ENCODE measurements around the gene CORO1C. TPM values are rescaled to one million over a fixed set of nuclear protein-coding genes. Genes with fewer than 3 reads are reported as not detected.
A peak's percentile ranks its signal among the peaks of the same experiment; 100 is the strongest.
"Not testable (repeated sequence)": the region's sequence is repeated elsewhere in the genome, so short reads cannot be mapped to it uniquely, and the experiment has no call there.

CORO1C gene
- total RNA-seq, 1 experiment from 2014 or later = 91.2 TPM

DNA sequence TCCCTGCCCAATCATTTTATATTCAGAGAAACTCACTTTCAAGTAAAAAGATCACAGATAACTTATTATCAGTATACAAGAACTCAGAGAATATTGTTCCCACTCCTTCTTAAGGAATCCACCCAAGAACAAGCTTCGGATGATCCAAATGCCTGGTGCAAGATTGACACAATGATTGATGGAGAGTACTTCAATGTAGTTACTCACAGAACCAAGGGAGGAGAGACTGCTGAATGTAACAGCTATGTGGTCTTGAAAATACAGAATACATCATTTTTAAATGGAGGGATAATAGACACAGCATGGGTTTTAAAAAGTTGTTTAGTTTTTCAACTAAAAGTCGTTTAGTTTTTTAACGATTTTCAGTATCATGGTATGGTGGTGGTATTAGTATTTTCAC is 59.3 kb downstream of the CORO1C start:
- DNase-seq (ENCODE audit: low read depth) = no peak

DNA sequence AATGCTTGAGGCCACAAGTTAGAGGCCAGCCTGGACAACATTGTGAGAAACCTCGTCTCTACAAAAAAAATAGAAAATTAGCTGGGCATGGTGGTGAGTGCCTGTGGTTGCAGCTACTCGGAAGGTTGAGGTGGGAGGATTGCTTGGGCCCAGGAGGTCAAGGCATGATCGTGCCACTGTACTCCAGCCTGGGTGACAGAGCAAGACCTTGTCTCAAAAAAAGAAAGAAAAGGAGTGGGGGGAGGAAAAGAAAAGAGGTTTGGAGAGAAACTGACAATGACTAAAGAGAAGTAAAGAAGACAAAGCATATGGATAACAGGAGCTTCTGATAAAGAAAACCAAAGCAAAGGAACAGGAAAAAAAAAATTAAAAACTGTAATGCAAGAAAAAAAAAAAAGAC is 60.2 kb downstream of the CORO1C start:
- DNase-seq (ENCODE audit: low read depth) = peak; percentile 41

DNA sequence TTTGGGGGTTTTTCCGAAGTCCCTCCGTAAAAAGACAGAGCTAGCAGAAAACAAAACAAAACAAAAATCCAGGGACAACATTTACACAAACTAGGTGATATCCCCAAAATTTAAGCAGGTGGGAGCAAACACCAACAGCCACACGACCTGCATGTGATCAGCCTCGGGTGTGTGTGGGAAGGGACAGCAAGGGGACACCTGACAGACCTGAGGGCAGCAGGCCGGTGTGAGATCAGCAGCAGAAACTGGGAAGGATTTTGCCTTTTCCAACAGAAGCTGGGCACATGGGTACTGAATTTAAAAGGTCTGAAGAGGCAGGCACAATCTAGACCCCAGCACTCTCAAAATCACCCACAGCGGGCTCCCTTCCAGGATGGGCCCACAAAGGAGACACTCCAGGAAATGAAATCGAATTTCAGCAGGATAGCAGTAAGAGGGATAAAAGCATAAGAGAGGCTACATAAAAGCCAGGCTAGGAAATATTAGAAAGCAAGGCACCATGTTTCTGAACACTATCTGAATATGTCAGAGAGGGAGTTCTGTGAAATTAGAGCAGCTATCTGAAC is 61.2 kb downstream of the CORO1C start:
- DNase-seq (ENCODE audit: low read depth) = no peak

DNA sequence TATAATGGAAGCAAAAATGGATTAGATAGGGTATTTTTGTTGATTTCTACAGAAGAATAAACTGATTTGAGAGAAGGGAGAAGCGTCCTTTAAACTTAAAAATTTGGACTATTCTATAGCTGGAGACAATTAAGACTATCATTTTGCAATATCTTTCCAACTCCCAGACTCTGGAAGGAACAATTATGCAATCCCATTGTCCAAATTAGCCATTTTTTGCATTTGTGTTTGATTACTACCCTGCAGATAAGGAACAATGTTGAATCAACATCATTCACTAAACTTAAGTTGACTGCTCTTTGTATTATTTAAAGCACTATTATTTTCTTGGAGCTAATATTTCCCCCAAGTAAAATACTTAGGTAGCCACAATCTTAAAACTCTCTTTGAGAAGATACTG is 62.8 kb downstream of the CORO1C start:
- no peak for DNase-seq (ENCODE audit: low read depth)

DNA sequence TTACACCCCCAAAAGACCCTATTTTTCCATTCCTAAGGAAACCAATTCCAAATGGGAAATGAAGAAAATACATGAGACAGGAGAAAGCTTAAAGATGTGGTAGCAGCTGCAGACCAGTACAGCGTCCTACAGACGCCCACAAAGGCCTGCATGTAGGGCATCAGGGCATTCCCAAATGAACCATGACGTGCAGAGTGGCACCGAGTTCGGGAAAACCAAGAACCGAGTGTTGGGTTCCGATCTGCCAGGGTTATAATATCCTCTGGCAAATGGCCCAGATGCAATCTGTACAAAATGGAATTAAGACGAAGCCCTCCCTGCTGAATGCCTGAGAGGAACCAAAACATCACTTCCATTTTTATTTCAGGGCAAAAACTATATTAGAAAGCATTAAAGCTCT is 63.3 kb downstream of the CORO1C start:
- no peak for DNase-seq (ENCODE audit: low read depth)

DNA sequence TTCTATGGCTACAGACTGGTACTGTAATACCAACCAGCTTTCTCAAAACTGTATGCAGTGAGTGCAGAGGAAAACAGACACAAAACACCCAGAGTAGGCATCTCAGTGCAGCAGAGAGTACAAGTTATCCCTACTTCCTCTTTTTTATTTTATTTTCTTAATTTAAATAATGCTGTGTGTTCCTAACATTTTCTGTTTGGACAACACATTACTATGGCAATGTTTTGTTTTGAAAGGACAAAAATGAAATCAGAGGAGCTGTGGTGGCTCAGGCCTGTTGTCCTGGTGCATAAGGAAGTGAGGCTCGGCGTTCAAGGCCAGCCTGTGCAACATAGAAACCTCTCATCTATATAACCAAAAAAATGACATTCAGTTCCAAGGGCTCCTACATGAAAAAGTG is 64.0 kb downstream of the CORO1C start:
- DNase-seq (ENCODE audit: low read depth) = no peak

DNA sequence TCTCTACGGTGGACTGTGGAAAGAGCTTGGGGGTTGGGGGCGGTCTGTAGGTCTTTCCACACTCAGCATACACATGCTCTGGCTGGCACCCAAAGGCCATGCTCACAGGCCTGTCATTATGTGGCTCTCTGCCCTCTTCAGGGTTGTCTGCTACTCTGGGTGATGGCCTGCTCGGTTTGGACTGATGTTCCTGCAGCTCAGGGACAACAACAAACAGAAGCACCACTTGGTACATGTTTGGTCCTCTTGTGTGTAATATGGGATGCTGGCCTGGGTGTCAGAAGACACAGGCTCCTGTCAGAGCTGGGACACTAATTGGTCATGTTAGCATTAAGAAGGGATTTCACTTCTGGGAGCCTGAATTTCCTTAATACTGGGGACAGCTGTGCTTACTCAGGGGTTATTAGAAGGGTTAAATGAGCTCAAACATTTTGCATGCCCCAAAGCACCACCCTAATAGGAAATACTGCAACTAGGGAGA is 64.9 kb downstream of the CORO1C start:
- DNase-seq (ENCODE audit: low read depth) = peak; percentile 35

DNA sequence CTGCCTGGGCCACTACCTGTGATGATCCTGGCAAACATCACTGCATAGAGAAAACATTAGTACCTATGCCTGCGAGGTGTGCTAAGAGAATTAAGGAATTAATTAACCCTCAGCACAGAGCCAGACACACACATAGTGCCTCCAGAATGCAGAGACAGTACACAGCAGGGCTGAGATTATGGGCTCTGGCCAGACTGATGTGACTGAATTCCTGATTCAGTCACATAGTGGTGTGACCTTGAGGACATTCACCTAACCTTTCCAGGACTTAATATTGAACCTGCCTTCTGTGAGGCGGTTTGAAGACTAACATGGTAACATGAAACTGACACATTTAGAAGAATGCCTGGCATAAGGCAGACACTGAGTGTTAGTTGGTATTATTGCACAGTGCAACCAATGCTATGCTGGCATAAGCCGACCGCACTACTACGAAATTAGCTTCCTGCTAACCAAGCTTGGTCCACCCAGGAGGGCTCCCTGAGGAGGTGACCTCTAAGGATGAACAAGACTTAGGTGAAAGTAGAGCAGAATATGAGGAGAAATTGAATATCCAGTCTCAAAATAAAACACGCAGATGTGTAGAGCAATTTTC is 65.6 kb downstream of the CORO1C start:
- DNase-seq (ENCODE audit: low read depth) = no peak

DNA sequence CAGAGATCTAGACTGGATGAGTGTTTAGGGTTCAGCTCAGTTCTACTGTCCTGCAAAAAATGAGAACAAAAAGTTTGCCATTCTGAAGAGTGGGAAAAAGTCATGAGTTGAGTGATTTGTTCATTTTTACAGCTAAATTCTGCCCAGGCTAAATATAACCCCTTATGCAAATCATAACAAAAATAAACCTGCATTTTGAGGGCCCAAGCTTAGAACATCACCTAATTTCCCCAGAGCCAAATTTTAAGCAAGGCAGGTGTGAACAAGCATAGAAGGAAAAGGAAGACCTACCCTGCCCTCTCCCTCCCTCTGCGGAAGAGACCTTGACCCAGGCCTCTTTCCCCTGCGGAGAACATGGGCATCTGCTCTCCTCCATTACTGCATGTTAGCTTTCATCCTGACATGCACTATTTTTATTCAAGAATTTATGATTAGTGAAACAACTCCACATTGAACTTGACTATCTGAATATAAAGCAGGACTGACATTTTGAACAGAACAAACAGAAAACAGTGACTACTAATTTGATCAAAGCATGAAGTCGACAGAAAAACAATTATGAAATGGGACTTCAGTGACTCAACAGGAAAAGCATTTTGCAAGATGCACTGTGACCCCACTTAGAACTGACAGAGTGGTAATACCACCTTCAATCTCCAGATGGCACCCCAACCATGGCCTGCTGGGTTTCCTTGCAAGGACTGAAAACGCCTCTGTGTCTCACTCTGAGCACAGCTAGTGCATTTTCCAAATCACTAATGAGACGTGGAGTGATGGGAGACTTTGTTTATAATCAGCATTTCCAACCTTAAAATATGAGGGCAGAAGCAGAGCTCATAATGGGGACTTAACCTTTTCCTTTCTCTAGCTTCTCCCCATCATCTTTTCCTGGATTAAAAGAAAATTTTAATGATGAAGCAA is 66.7 kb downstream of the CORO1C start:
- DNase-seq (ENCODE audit: low read depth) = peak; percentile 87

DNA sequence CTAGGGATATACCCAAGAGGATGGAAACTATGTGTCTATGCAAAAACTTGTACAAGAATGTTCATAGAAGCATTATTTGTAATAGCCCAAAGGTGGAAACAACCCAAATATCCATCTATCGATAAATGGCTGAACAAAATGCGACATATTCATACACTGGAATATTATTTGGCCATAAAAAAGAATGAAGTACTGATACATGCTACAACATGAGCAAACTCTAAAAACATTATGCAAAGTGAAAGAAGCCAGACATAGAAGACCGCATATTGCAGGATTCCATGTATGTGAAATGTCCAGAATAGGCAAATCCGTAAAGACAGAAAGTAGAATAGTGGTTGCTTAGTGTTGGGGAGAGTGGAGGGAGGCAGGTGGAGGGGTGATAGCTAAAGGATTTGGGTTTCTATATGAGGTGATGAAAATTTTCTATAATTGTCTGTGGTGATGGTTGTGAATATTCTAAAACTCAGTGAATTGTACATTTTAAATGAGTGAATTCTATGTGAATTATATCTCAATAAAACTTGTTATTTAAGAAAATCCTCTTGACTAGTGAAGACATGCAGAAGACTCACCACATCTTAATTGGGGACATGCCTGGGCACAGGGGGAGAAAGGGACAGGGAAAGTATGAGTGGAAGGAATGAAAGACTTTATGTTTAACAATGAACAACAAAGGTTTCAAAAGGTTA is 67.8 kb downstream of the CORO1C start:
- DNase-seq (ENCODE audit: low read depth) = no peak

DNA sequence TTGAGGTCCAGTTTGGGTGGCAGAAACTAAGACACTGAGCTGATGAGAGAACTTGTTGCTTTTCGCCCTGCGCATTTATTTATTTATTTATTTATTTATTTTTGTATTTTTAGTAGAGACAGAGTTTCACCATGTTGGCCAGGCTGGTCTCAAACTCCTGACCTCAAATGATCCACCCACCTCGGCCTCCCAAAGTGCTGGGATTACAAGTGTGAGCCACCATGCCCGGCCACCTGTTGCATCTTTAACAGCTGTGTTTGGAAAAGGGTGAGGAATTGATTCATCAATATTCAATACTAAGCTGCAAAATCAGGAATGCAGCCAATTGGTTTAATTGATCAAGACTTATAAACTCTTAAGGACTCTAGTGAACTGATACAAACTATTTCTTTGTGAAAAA is 73.2 kb downstream of the CORO1C start:
- DNase-seq (ENCODE audit: low read depth) = not testable (repeated sequence)

DNA sequence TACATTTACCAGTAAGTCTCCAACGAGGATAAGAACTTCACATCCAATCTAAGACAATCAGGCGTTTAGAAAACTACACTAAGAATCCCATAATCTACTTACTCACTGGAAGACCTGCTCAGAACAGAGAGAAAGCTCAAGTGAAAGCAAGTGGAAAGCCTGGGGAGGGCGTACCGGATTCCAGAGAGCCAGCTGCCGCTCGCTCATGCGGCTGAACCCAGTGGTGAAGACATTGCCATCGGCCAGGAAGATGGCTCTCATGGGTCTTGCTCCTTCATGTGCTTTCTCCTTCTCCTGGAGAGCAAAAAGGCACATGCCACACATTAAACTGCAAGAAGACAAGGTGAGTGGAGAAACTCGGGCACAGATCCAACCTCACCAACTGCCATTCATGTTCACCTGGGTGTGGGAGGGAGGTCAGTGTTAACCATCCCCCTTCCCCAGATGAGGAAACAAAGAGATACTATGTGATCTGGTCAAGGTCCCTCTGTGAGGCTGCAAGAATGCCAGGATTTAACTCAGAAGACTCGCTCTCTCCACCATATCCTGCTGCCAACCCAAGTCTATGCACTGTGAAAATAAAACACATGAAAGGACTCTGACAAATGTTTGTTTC is 74.1 kb downstream of the CORO1C start:
- no peak for DNase-seq (ENCODE audit: low read depth)

DNA sequence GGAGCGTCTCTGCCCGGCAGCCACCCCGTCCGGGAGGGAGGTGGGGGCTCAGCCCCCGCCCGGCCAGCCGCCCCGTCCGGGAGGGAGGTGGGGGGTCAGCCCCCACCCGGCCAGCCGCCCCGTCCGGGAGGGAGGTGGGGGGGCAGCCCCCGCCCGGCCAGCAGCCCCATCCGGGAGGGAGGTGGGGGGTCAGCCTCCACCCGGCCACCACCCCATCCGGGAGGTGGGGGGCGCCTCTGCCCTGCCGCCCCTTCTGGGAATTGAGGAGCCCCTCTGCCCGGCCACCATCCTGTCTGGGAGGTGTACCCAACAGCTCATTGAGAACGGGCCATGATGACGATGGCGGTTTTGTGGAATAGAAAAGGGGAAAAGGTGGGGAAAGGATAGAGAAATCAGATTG is 75.1 kb downstream of the CORO1C start:
- DNase-seq (ENCODE audit: low read depth) = not testable (repeated sequence)

DNA sequence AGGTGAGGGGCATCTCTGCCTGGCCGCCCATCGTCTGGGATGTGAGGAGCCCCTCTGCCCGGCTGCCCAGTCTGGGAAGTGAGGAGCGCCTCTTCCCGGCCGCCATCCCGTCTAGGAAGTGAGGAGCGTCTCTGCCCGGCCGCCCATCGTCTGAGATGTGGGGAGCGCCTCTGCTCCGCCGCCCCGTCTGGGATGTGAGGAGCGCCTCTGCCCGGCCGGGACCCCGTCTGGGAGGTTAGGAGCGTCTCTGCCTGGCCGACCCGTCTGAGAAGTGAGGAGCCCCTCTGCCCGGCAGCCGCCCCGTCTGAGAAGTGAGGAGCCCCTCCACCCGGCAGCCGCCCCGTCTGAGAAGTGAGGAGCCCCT is 75.5 kb downstream of the CORO1C start:
- not testable (repeated sequence) for DNase-seq (ENCODE audit: low read depth)

DNA sequence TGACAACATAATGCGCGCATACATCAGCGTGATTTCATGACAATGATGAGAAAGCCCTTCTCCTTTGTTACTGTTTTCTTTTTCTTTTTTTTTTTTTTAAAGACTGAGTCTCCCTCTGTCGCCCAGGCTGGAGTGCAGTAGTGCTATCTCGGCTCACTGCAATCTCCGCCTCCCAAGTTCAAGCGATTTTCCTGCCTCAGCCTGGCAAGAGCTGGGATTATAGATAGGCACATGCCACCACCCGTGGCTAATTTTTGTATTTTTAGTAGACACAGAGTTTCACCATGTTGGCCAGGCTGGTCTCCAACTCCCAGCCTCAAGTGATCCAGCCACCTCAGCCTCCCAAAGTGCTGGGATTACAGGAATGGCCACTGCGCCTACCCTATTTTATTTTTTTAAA is 76.7 kb downstream of the CORO1C start:
- not testable (repeated sequence) for DNase-seq (ENCODE audit: low read depth)

DNA sequence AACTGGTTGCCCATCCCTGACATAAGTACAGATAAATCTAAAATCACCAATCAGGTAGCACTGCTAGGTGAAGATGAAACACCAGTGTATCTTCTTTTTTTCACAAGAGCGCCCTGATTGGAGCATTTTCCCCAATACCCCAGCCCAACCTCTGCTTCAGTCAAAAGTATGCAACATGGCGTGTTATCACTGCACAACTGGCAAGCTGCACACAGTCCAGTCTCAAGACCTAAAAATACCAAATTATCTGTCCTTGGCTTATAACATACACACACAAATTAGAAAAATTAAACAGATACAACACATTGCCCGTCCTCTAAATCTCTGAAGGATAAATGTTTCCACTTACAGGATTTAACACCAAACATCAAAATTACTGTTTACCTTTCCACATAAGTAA is 77.4 kb downstream of the CORO1C start:
- DNase-seq (ENCODE audit: low read depth) = no peak

DNA sequence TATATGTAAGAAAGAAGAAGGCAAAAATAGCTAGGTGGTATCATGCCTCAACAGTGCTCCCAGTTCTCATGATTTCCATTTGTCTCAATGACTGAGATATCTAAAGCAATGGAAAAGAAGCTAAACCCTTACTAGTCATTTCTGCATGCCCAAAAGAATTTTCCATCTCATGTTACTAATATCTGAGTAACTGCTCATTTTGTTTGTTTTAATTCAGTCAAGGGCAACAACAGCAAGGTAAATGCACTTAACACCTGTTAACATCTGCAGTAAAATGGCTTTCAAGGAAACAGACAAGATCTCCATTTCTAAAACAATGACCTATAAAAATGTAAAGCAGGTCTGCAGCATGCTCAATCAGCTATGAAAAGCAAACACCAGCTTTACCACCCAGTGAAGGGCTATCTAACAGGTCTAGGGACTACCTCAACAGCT is 78.2 kb downstream of the CORO1C start:
- no peak for DNase-seq (ENCODE audit: low read depth)

DNA sequence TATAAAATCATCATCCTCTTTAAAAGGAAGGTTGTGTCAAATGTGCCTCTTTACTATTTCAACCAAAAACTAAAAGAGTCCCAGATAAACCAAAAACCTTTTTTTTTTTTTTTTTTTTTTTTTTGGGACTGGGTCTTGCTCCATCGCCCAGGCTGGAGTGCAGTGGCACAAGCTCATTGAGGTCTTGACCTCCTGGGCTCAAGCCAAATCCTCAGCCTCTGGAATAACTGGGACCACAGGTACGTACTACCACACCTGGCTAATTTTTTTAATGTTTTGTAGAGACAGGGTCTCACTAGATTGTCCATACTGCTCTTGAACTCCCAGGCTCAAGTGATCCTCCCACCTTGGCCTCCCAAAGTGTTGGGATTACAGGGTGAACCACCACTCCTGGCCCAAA is 81.2 kb downstream of the CORO1C start:
- no peak for DNase-seq (ENCODE audit: low read depth)

DNA sequence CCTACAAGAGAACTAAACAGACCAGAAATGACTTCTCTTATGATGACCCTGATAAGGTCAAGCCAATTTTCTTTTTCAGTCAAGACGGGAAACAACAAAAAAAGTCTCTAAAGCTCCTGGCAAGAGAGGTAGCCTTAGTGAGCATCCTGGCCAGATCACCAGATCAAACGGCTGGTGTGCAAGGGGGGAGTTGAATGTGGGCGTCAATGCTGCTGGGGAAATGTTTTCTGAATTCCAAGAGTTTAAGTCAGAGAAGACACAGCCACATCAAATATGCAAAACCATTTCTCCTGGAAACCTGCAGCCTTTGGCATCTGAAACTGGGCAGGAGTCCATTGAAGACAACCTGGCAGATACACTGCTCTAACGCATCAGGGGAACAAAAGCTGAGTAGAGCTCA is 81.6 kb downstream of the CORO1C start:
- DNase-seq (ENCODE audit: low read depth) = peak; percentile 92

DNA sequence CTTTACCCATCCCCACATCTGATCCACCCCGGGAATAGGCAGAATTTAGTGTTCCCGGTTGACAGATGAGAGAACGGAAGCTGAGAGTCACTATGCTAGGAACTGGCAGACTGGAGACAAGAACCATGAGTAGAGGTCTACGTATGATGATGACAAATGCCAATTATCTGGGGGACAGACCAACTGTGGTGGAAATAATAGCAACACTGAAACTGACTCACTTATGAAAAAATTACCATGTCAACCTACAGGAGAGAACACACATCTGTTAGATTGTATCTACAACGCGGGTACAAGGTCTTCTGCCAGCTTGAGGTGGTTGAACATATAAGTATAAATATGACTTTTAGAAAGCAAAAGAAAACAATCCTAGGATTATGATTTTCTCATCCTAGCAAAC is 82.2 kb downstream of the CORO1C start:
- peak; percentile 82 for DNase-seq (ENCODE audit: low read depth)

DNA sequence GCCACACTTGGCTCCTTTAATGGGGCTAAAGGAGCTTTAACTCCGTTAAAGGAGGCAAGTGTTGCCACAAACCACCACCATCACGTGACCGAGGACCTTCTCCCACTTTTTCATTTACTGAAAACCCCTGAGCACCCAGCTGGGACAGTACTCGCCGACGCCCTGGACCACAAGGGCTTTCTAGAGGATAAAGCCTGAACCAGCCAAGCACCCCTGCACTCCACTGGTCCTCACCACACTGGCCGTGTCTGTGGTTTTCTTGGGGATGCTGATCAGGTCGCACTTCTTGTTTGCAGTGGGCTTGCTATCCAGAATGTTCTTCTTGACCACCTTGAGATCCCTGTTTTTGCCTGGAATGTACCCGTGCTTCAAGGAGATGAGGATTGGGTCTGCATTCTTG is 82.9 kb downstream of the CORO1C start:
- DNase-seq (ENCODE audit: low read depth) = no peak

All from RPMI7951 (cell line).